ENCODE measurements around the gene UHMK1.

DNA sequence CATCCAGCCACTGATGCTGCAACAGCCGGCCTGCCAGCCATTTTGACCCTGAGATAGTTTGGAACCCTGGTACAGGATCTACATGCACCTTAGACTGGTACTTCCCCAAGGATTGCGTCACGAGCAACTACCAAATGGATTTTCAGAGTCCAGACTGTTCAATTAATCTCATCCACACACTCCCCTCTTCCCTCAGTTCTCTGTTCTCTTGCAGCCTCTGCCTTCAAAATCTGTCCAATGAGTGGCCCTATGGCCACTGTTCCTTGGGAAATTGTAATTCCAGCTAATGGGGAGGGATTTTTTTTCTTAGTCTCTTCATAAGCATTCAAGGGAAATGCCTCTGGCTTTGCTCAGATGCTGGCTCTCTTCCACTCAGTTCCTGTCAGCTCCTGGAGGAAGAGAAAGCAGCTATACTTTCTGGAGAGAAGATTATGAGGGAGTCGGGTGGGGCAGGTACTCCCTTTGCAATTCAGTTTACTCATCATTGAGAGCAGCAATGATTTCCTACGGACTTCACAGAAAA, 44.1 kb downstream of the UHMK1 start:
- TF ChIP-seq, protein P1, sequence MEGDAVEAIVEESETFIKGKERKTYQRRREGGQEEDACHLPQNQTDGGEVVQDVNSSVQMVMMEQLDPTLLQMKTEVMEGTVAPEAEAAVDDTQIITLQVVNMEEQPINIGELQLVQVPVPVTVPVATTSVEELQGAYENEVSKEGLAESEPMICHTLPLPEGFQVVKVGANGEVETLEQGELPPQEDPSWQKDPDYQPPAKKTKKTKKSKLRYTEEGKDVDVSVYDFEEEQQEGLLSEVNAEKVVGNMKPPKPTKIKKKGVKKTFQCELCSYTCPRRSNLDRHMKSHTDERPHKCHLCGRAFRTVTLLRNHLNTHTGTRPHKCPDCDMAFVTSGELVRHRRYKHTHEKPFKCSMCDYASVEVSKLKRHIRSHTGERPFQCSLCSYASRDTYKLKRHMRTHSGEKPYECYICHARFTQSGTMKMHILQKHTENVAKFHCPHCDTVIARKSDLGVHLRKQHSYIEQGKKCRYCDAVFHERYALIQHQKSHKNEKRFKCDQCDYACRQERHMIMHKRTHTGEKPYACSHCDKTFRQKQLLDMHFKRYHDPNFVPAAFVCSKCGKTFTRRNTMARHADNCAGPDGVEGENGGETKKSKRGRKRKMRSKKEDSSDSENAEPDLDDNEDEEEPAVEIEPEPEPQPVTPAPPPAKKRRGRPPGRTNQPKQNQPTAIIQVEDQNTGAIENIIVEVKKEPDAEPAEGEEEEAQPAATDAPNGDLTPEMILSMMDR (IDR thresholded peaks at IDR 0.05; ENCODE audit: poor library complexity), result no peak
- no peak for TF ChIP-seq EZH2 (IDR thresholded peaks at IDR 0.05; ENCODE audit: borderline replicate concordance)
- TF ChIP-seq EZH2phosphoT487 (IDR thresholded peaks at IDR 0.05; ENCODE audit: low read depth, severe bottlenecking, unreplicated experiment), result no peak
